ENCODE data around the gene TBRG4.
"Not testable (repeated sequence)": the region's sequence is repeated elsewhere in the genome, so short reads cannot be mapped to it uniquely, and the experiment has no call there.

TBRG4 gene

DNA sequence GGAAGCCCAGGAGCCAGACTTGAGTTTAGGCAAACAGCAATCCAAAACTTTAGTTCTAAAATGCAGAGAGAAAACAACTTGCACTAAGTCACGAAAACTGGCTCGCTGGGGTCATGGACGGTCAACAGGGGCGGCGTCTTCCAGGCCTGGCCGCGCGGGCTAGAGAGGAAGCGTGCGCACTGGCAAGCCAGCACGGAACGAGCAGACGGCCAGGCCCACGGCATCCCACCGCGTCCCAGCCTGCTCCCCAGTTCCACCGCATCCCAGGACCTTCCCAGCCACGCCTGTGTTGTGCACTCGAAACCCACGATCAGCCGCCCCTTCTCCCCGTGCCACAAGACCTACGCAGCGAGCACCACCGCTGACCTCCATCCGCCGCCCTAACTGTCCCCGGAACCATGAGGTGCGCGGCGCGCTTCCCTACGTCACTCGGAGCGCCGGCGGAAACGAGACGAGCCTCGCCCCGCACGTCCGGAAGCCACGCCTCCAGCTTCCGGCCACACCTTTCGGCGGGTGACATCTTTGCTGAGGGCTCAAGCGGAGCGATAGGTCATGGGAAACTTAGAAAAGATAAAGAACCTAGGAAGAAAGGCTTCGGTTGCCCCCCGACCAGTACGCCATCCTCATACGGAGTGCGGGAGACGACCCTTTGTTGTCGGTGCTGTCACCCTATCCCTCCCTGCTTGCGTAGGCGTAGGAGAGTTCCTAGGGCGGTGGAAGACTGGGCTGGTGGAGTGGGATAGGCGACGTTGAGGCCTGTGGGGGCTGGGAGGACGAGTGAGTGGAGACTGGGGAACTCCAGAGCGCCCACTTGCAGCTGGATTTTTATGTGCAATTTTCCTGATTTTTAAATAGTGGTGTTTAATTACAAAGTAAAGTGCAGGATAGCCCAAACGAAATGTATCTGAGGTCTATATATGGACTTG lies at the start of gene TBRG4:
Gene TBRG4, minus strand, starts transcription at position 400 of the 926 bp plus-strand sequence. CDS start 2,460 bp downstream, outside the sequence.
- DNase-seq: peak; percentile 83 to 89

- DNase-seq: no peak
These were observed 49.6 kb upstream of the TBRG4 start for GRCh38 chr7:45161138-45161537.

GRCh38 chr7:45160417-45160881 lies 49.0 kb upstream of the TBRG4 start:
- no peak for DNase-seq

- no peak for DNase-seq
These were observed 47.8 kb upstream of the TBRG4 start for GRCh38 chr7:45159296-45159695.

DNA sequence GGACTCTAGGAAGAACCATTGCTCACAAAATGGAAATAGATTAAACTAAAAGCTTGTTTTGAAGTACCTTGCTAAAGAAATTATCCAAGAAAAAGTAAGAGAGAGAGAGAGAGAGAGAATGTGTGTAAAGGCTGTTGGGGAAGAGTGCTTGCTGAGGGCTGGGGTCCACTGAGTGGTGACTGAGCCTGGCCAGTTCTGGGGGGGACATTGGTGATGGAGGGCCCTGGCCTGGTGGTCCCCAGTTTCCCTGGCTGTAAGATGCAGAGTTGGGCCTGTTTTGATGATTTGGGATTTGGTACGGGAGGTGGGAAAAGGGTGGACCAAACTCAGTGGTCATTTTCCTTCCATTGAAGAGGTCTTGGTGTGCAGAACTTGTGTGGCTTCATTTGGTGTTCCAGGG lies 47.0 kb upstream of the TBRG4 start:
- DNase-seq: no peak

- no peak for DNase-seq
These were observed 46.3 kb upstream of the TBRG4 start, which contains the start of gene RAMP3 for GRCh38 chr7:45157653-45158401. Gene RAMP3 (plus strand): TSS chr7:45157791. CDS start chr7:45157829, 38 bp downstream.

GRCh38 chr7:45157286-45157652 lies 45.8 kb upstream of the TBRG4 start:
- DNase-seq: no peak

- no peak for DNase-seq
These were observed 45.2 kb upstream of the TBRG4 start for GRCh38 chr7:45156516-45157272.

- no peak for DNase-seq
These were observed 44.4 kb upstream of the TBRG4 start for GRCh38 chr7:45155941-45156340.

DNA sequence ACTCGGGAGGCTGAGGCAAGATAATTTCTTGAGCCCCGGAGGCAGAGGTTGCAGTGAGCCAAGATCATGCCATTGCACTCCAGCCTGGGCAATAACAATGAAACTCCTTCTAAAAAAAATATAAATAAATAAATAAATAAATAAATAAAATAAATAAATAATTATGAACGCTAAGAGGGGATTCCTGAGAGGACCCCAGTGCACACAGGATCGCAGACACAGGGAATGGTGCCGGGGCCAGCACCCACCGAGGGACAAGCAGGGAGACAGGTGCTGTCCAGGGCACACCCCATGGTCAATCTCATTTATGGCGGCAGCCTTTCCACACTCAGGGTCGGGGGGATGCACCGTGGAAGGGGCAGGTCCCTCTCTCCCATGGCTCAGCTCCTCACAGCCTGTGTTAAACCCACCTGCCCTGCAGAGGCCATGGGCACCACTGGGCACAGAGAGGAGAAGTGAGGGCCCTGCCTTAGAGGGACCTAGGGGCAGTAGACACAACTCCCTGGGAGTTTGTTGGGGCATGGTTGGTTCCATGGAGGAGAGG lies 43.9 kb upstream of the TBRG4 start:
- no peak for DNase-seq

GRCh38 chr7:45153861-45154260 lies 42.4 kb upstream of the TBRG4 start:
- DNase-seq: not testable (repeated sequence)

- DNase-seq: no peak
These were observed 41.7 kb upstream of the TBRG4 start for GRCh38 chr7:45153233-45153632.

- no peak for DNase-seq
These were observed 40.5 kb upstream of the TBRG4 start for GRCh38 chr7:45151967-45152366.

DNA sequence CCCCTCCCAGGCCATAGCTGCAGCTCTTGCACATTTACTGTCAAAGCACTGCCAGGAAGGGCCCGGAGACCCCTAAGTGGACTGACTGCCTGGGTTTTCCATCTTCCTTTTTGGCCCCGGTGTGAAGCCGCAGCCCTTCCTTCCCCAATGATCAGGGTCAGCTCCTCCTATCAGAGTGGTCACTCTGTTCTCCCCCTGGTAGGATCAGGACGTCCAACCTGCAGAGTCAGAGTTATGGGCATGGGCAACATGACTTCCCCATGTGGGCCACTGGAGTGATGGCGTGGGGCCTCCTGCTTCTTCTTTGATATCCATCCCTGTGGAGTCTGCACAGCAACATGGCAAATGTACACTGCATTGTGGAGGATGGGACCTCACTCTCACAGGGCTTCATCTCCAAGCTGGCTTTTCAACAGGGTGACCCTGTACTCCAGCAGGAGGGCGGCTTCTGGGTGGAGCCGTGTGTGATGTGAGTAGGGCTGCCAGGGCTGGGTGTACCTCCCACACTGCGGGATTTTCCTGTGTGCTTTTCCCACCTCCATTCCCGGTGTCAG lies 39.7 kb upstream of the TBRG4 start:
- DNase-seq: no peak

- DNase-seq: no peak
These were observed 38.7 kb upstream of the TBRG4 start for GRCh38 chr7:45150199-45150598.

DNA sequence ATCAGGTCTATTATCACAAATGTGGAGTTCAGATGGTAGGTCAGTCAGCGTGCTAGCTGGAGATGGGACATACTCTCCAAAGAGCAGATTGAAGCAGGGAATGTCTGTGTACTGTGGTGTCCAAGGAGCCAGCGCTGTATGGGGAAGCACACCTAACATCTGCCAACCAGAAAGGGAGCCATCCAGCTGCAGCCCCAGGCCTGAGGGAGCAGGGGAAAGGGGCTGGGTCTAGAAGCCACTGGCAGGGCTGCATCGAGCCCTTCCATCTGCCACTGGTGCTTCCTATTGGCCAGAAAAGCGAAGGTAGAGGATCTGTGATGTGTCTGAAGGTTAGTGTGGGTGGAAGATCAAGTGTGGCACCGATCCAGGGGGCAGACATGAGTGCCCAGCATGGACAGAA lies 38.1 kb upstream of the TBRG4 start:
- no peak for DNase-seq

DNA sequence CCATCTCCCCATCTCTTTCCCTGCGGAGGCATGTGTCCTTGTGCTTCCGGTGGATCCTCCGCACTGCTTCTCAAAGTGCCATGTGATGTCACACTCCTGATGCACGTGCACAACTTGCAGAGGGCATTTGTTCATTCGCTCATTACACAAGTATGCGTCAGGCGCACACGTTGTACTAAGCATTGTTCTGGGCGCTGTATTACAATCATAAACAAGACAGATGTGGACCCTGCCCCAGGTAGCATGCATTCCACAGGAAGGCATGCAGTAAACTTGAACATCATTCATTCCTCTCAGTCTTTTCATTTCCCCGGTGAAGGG lies 37.1 kb upstream of the TBRG4 start:
- no peak for DNase-seq

GRCh38 chr7:45147858-45148652 lies 36.6 kb upstream of the TBRG4 start:
- DNase-seq: no peak

GRCh38 chr7:45146531-45147379 lies 35.3 kb upstream of the TBRG4 start:
- no peak for DNase-seq

DNA sequence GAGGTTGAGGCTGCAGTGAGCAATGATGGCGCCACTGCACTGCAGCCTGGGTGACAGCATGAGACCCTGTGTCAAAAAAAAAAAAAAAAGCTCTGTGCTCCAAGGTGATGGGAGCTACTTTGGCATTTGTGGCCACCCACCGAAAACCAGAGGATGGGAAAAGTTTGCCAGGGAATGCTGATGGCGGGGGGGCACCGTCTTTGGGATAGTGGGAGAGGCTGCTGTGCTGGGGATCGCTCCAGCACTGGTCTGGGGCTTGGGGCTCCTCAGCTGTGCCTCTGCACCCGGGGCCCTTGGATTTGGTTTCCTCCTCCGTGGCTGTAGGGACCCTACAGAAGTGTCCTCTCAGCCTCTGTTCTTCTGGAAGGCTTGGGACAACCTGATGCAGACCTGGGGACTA lies 34.4 kb upstream of the TBRG4 start:
- DNase-seq: no peak

GRCh38 chr7:45143616-45144015 lies 32.1 kb upstream of the TBRG4 start:
- DNase-seq: no peak
